ENCODE results near the gene SCO2.

DNA sequence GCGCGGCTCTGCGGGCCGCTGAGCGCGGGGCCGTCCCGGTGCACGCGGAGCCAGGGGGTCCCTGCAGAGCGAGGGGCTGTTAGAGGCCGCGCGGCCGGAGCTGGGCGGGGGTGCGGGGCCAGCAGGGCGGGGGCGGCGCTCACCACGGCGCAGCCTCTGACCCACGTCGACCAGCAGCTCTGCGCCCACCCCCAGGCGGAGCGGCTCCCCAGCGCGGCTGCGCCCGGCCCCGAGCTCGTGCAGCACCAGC, 385 bp upstream of the SCO2 start:
- no peak for TF ChIP-seq CTCF (conservative IDR thresholded peaks at IDR 0.05)
- no peak for TF ChIP-seq EZH2 (IDR thresholded peaks at IDR 0.05; ENCODE audit: low read depth)
